MM.1S (cell line): ENCODE data around the gene COPS2.

Experiments
- CTCF ChIP-seq: fragments of 300-600 bp; sonication (generic); IDR thresholded peaks from 2 replicates; pipeline ENCODE4 v1.5.1; 2016; ENCODE audit warnings: antibody characterized with exemption, low read length, mixed read lengths
- EZH2phosphoT487 ChIP-seq: fragments of 300-600 bp; sonication (generic); IDR thresholded peaks from 2 replicates; pipeline ENCODE4 v1.6.1; 2018; ENCODE audit warnings: antibody characterized with exemption, low read length

- TF ChIP-seq CTCF, result no peak
- TF ChIP-seq EZH2phosphoT487, result no peak
Observed at GRCh38 chr15:49178497-49178896, 23.1 kb upstream of the COPS2 start.
